Prostate gland (tissue), 2 donors: ENCODE measurements around the gene MAGEA8.

Source experiments
- POLR2A ChIP-seq: fragments of 450-650 bp; IDR thresholded peaks from one replicate; pipeline ENCODE4 v1.6.1; 2016; ENCODE audit warnings: antibody characterized with exemption, mild to moderate bottlenecking
- POLR2AphosphoS5 ChIP-seq: sonication (generic); formaldehyde crosslinking; IDR thresholded peaks from one replicate; pipeline ENCODE4 v1.6.1; 2017; ENCODE audit warnings: antibody characterized with exemption
- TF ChIP-seq, protein P1 (sequence below), 4 experiments: fragments of 200-600 bp in 2 of 4; fragments of 450-650 bp in 2 of 4; sonication (generic) in 2 of 4; IDR thresholded peaks; 1 replicate in 3 of 4; 2 replicates in 1 of 4; pipeline ENCODE4 v1.5.1; 2016 to 2019; ENCODE audit warnings: antibody characterized with exemption in 4 of 4, mild to moderate bottlenecking in 2 of 4, moderate library complexity in 2 of 4

DNA sequence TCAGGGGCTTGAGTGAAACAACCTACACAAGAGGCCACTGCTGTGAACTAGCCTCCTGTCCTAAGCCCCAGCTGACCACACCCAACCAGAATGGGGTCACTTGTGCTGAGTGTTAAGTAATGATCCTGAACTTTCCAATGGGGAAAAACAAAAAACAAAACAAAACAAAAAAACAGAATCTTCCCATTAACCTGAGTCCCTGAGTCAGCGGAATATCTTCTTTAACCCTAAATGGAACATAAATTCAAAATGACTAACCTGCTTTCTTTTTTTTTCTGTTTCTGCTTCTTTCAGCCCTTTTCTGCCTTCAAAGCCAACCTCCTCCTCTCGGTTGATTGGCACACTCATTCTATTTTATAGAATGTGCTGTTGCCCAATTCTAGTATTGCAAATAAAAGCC, 31.2 kb upstream of the MAGEA8 start:
- TF ChIP-seq, protein P1, sequence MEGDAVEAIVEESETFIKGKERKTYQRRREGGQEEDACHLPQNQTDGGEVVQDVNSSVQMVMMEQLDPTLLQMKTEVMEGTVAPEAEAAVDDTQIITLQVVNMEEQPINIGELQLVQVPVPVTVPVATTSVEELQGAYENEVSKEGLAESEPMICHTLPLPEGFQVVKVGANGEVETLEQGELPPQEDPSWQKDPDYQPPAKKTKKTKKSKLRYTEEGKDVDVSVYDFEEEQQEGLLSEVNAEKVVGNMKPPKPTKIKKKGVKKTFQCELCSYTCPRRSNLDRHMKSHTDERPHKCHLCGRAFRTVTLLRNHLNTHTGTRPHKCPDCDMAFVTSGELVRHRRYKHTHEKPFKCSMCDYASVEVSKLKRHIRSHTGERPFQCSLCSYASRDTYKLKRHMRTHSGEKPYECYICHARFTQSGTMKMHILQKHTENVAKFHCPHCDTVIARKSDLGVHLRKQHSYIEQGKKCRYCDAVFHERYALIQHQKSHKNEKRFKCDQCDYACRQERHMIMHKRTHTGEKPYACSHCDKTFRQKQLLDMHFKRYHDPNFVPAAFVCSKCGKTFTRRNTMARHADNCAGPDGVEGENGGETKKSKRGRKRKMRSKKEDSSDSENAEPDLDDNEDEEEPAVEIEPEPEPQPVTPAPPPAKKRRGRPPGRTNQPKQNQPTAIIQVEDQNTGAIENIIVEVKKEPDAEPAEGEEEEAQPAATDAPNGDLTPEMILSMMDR (IDR thresholded peaks at IDR 0.05), result no peak
- TF ChIP-seq POLR2AphosphoS5 (no peak), POLR2A (no peak)
